Esophagus mucosa (tissue), 1 donor: ENCODE data around the gene SLC16A3. TPM values are rescaled to one million over a fixed set of nuclear protein-coding genes. Genes with fewer than 3 reads are reported as not detected.
"Not testable (repeated sequence)": the region's sequence is repeated elsewhere in the genome, so short reads cannot be mapped to it uniquely, and the experiment has no call there.

Experiments used
- ATAC-seq: fragments of 200-7000 bp; cut with Tn5 transposase; one replicate; pipeline ENCODE4 v1.9.1; 2020
- total RNA-seq: library from RNA; stranded (reverse); gene quantifications from one replicate; pipeline ENCODE4 v1.2.4, GENCODE V29; 2023
- donor health status: DM: yes; HTN: yes; CAD: no.

The SLC16A3 gene
- total RNA-seq, 1 donor from 2014 or later, result 50.0 TPM

GRCh38 chr17:82247856-82248671, 19.2 kb downstream of the SLC16A3 start:
- ATAC-seq, result no peak

DNA sequence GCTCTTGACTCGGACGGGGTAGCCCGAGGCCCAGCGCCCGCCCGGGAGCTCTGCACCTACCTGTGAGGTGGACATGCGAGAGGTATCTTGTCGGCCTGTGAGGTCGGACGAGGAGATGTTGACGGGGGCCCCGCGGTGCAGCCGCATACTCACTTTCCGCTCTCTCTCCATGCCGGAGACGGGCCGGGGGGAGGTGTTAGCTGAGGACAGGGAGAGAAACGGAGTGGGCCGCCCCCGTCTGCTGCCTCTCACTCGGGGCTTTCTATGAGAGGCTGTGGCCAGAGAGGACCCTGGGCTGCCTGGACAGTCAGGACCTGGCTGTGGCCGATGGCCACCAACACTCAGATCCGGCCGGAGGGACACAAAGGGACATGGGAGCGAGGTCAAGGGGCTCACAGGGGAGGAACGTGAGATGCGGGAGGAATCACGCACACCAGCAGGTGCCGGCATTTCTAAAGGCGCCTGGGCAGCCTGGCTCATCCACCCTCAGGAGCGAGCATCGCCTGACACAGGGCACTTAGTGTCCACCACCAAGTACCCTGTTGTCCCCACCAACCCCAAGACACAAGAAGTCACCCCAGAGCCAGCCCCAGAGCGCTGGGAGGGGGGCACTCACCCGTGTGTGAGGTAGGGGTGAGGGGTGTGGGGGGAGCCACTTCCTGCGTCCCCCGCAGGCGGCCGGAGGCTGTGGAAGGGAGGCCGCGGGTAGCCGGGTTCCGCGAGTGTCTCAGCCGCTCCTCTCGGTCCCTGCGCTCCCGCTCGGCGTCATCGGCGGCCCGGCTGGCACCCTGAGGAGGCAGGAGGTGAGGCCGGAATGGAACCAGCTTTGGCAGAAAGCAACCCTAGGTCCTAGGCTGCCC, 20.2 kb downstream of the SLC16A3 start:
- ATAC-seq, result no peak

GRCh38 chr17:82249896-82250581, 21.2 kb downstream of the SLC16A3 start:
- ATAC-seq, result no peak

GRCh38 chr17:82250868-82251500, 22.1 kb downstream of the SLC16A3 start:
- no peak for ATAC-seq

- no peak for ATAC-seq
Measured at GRCh38 chr17:82252511-82253178, 23.8 kb downstream of the SLC16A3 start.

- ATAC-seq, result no peak
Measured at GRCh38 chr17:82253179-82253544, 24.3 kb downstream of the SLC16A3 start.

GRCh38 chr17:82254096-82254495, 25.3 kb downstream of the SLC16A3 start:
- not testable (repeated sequence) for ATAC-seq

GRCh38 chr17:82254746-82255145, 25.9 kb downstream of the SLC16A3 start:
- ATAC-seq, result not testable (repeated sequence)

DNA sequence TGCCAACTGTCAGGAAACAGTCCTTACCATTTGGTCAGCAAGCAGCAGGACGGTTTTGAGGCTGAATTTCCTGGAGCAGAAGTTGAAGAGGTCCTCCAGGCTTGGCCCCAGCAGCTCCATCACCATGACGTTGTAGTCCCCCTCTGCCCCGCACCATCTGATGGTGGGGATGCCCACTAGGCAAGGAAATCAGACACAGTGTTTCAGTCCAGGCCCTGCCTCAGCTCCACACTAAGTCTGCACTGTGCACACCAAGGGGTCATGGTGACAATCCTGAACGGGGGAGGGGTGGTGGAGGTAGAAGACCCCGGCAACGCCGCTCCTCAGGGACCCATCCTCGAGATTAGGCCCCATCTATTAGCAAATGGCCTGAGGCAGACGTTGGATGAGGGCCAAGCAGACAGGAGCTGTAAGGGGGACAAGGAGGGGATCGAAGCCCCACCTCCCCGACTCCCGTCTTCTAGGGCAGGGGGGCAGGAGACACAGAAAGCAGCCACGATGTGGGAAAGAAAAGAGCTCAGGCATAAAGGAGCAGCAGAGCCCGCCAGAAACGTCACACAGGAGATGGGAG, 26.6 kb downstream of the SLC16A3 start:
- ATAC-seq, result no peak

DNA sequence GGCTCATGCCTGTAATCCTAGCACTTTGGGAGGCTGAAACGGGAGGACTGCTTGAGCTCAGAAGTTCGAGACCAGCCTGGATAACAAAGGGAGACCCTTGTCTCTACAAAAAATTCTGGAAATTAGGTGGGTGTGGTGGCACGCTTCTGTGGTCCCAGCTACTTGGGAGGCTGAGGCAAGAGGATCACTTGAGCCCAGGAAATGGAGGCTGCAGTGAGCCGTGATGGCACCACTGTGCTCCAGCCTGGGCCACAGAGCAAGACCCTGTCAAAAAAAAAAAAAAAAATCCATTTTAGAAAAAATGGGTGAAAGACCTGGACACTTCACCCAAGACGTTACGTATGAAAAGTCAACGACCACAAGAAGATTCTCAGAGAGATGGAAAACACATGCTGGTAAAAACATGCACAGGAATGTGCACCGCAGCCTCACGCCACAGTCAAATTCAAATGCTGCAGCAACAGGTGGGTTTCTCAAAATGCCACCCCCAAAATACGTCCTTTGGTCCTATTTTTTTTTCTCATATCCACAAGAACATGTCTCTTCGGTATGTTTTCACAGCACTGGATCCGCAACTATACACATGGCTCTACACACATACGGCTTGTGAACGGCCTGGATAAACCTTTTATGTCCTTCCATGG, 27.5 kb downstream of the SLC16A3 start:
- ATAC-seq, result no peak

- ATAC-seq, result peak; percentile 52
Measured at GRCh38 chr17:82257473-82257872, 28.6 kb downstream of the SLC16A3 start.

DNA sequence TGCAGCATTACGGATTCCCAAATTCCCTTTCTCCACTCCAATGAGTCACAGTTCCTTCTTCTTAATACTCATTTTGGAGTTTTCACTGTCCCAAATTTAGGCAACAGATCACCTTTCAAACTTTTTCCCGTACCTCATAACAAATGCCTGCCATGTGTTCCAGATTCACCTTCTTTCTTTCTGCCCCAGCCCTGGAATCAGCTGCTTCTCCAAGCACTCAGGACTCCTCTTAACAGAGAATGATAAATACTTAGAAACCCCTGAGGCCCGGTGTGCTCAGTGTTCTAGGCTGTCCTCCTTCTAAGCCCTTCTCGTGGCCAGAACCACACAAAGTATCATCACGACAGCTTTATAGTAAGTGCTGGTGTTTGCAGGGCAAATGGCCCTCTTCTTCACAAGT, 29.7 kb downstream of the SLC16A3 start:
- no peak for ATAC-seq

GRCh38 chr17:82259972-82260961, 31.4 kb downstream of the SLC16A3 start:
- not testable (repeated sequence) for ATAC-seq

DNA sequence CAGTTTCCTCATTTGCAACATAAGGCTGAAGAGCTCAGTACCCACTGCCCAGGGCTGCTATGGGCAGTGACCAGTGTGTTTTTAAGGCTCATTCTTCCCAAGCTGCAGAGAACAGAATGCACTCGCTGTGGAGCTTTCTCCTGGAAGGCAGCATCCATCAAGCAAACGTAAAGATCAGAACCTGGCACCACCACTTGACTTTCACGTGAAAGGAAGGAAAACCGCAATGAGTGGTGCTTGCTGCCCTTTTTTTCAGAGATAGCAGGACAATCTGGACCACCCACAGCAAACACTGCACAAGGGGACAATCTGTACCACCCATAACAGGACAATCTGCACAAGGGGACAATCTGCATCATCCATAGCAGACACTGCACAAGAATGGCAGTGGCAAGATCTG, 33.5 kb downstream of the SLC16A3 start:
- no peak for ATAC-seq

DNA sequence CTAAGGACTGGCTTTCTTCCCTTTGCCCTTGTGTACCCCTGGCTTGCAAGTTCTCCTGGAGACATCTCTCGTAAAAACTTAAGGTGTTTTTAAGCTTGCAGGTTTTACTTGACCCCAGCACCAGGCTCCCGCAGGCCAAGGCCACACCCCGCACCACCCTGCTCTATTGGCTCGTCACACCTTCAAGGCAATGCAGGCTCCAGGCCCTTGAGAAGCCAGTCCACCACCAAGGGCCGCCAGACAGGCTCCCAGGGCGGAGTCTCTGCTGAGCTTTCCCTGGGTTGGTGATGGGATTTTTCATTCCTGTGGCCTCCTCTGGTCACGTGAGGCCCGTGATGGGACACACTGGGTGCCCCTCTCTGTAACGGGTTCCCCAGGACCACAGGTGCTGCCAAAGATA, 34.8 kb downstream of the SLC16A3 start:
- no peak for ATAC-seq

- ATAC-seq, result no peak
Measured at GRCh38 chr17:82266142-82266541, 37.3 kb downstream of the SLC16A3 start.

DNA sequence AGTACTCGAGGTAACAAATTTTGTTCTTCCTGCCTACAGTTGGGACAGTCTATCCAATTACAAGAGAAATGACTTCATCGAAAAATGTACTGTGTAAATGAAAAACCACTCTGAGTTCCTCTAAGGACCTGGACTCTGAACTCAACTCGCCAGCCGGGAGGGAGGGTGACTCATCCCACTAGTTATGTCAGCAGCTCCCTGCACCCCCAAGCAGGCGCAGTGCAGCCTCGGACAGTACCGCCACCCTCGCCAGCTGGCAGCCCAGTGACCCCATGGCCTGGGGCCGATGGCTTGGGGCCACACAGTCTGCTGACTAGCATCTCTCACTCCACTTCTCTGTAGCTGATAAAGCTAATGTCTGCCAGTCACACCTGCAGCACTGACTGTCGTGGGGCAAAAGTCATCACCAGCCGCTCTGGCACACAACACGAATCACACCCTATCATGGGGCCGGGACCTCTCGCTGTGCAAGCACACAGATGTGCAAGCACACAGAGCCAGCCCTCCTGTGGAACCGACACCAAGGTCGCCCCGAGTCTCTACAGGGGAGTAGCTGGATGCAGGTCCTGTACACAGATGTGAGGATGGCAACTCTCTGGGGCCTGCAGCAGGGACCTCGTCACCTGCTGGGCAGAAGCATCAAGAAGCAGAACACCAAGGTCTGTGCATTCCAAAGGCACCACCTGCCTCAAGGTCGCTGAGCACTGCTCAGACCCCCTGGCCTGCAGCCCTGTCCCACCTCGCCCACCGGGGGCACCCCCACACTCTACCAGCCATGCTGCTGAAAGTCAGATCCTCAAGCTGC, 38.9 kb downstream of the SLC16A3 start:
- ATAC-seq, result peak; percentile 84

DNA sequence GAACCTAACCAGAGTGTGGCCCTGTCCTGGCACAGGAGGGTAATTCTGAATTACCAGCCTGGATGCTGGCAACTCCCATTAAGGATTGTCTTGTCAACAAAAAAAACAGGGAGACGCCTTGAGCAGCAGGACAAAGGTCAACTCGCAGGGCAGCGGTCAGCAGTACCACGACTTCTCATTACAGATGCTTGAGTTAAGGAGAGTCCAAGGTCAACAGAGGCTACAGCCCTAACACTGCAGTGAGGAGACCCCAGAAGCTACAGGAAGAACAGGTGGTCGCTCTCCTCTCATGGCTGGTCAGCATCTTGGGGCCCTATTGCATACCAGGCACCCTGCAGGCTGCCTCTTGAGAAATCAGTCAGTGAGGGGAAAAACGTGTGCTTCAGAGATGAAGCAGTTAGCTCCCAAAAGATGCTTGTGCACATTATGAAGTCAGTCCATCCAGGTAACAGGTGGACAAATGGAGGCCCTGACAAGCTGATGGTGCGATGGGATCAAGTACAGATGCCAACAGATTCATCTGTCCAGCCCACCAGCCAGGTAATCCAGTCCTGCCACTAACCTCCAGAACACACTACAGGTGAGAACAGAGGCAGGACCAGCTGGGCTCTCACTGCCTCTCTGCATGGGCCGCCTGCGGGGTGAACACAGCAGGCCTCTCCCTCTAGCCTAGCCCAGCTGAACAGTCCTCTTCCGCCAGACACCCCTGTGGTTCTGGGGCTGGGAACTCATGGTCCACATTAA, 40.5 kb downstream of the SLC16A3 start:
- no peak for ATAC-seq
